NCI-H1105 (cell line): Measurements from ENCODE around the gene ABCB9.

Experiments
- DNase-seq: peaks from one replicate; lab custom pipeline; 2025; lab: John Stamatoyannopoulos, UW

Gene ABCB9

GRCh38 chr12:122981587-122982476, 15.6 kb upstream of the ABCB9 start:
- DNase-seq: no peak

GRCh38 chr12:122981036-122981471, 14.8 kb upstream of the ABCB9 start:
- DNase-seq: no peak

- DNase-seq: peak; percentile 47
Measured at GRCh38 chr12:122980183-122981035, 14.1 kb upstream of the ABCB9 start, which contains the start of gene ARL6IP4. Gene ARL6IP4, plus strand, starts transcription at chr12:122980681. Its CDS starts 459 bp downstream, at chr12:122981140.

- no peak for DNase-seq
Measured at GRCh38 chr12:122979908-122980182, 13.6 kb upstream of the ABCB9 start.

- DNase-seq: no peak
Measured at GRCh38 chr12:122979001-122979907, 13.0 kb upstream of the ABCB9 start.

- no peak for DNase-seq
Measured at GRCh38 chr12:122978507-122978955, 12.3 kb upstream of the ABCB9 start.

- no peak for DNase-seq
Measured at GRCh38 chr12:122977655-122978392, 11.6 kb upstream of the ABCB9 start.

GRCh38 chr12:122977153-122977552, 10.9 kb upstream of the ABCB9 start:
- DNase-seq: no peak

- DNase-seq: no peak
Measured at GRCh38 chr12:122976648-122976975, 10.3 kb upstream of the ABCB9 start.

- DNase-seq: no peak
Measured at GRCh38 chr12:122975790-122976647, 9.8 kb upstream of the ABCB9 start.

- peak; percentile 91 for DNase-seq
Measured at GRCh38 chr12:122974892-122975789, 8.9 kb upstream of the ABCB9 start, which contains the start of gene OGFOD2. Gene OGFOD2, plus strand, starts transcription at chr12:122975244. Its CDS starts 8 bp downstream, at chr12:122975252.

GRCh38 chr12:122974274-122974891, 8.1 kb upstream of the ABCB9 start:
- DNase-seq: peak; percentile 98

GRCh38 chr12:122969676-122970075, 3.4 kb upstream of the ABCB9 start:
- no peak for DNase-seq

- DNase-seq: no peak
Measured at GRCh38 chr12:122968104-122968503, 1.8 kb upstream of the ABCB9 start.

GRCh38 chr12:122966743-122967550, 684 bp upstream of the ABCB9 start:
- DNase-seq: no peak

- DNase-seq: no peak
Measured at GRCh38 chr12:122965321-122965751, 927 bp downstream of the ABCB9 start.

GRCh38 chr12:122964439-122965257, 1.6 kb downstream of the ABCB9 start:
- DNase-seq: no peak
